H9 (cell line): ENCODE measurements around the gene GLRA3. TPM values are rescaled to one million over a fixed set of nuclear protein-coding genes. Genes with fewer than 3 reads are reported as not detected.
"Not testable (repeated sequence)": the region's sequence is repeated elsewhere in the genome, so short reads cannot be mapped to it uniquely, and the experiment has no call there.

Source experiments
- DNase-seq: peaks from one replicate; pipeline ENCODE4 v3.0.0-alpha.2; 2017
- H2AFZ ChIP-seq: one replicate; pipeline ENCODE4 v1.6.1; 2013; ENCODE audit warnings: mild to moderate bottlenecking, low read length, control low read depth, moderate library complexity
- H2AK5ac ChIP-seq: 2 replicates; pipeline ENCODE4 v1.6.1; 2013; ENCODE audit warnings: low read length, control low read depth, mixed read lengths; ENCODE audit not compliant: insufficient read length
- H2BK120ac ChIP-seq: one replicate; pipeline ENCODE4 v1.6.1; 2013; ENCODE audit warnings: low read depth, mild to moderate bottlenecking, low read length, control low read depth, inconsistent platforms; ENCODE audit not compliant: poor library complexity, severe bottlenecking
- H2BK12ac ChIP-seq: 2 replicates; pipeline ENCODE4 v1.6.1; 2013; ENCODE audit warnings: low read length, control low read depth, mixed read lengths, low read depth; ENCODE audit not compliant: insufficient read length
- H2BK15ac ChIP-seq: 2 replicates; pipeline ENCODE4 v1.6.1; 2013; ENCODE audit warnings: low read depth, low read length, control low read depth
- H2BK20ac ChIP-seq: one replicate; pipeline ENCODE4 v1.6.1; 2013; ENCODE audit warnings: low read depth, mild to moderate bottlenecking, low read length, control low read depth, inconsistent platforms; ENCODE audit not compliant: poor library complexity, severe bottlenecking
- H2BK5ac ChIP-seq: 2 replicates; pipeline ENCODE4 v1.6.1; 2013; ENCODE audit warnings: low read length, control low read depth, mixed read lengths; ENCODE audit not compliant: insufficient read length
- H3K14ac ChIP-seq: 2 replicates; pipeline ENCODE4 v1.6.1; 2013; ENCODE audit warnings: low read length, control low read depth; ENCODE audit not compliant: insufficient read depth
- H3K18ac ChIP-seq: 2 replicates; pipeline ENCODE4 v1.6.1; 2013; ENCODE audit warnings: low read depth, mild to moderate bottlenecking, mixed read lengths, low read length, control low read depth; ENCODE audit not compliant: insufficient read length
- H3K23ac ChIP-seq: 2 replicates; pipeline ENCODE4 v1.6.1; 2013; ENCODE audit warnings: low read length, control low read depth, mixed read lengths, low read depth; ENCODE audit not compliant: insufficient read length
- H3K23me2 ChIP-seq: 2 replicates; pipeline ENCODE4 v1.6.1; 2013; ENCODE audit warnings: low read depth, mild to moderate bottlenecking, mixed read lengths, low read length, control low read depth; ENCODE audit not compliant: insufficient read length, poor library complexity, severe bottlenecking
- H3K27ac ChIP-seq: 2 replicates; pipeline ENCODE4 v1.5.1; 2013; ENCODE audit warnings: low read length, control low read depth, mixed read lengths, low read depth; ENCODE audit not compliant: insufficient read length
- H3K27me3 ChIP-seq: 2 replicates; pipeline ENCODE4 v1.6.1; 2013; ENCODE audit warnings: low read length, control low read depth, inconsistent platforms; ENCODE audit not compliant: insufficient read depth
- H3K4ac ChIP-seq: 2 replicates; pipeline ENCODE4 v1.6.1; 2013; ENCODE audit warnings: low read depth, mild to moderate bottlenecking, control low read depth, inconsistent platforms, low read length, moderate library complexity
- H3K4me1 ChIP-seq: 2 replicates; pipeline ENCODE4 v1.6.1; 2013; ENCODE audit warnings: low read length, control low read depth, inconsistent platforms; ENCODE audit not compliant: insufficient read depth
- H3K4me2 ChIP-seq: 2 replicates; pipeline ENCODE4 v1.6.1; 2013; ENCODE audit warnings: low read length, control low read depth, mixed read lengths; ENCODE audit not compliant: insufficient read length, insufficient read depth
- H3K56ac ChIP-seq: 2 replicates; pipeline ENCODE4 v1.6.1; 2013; ENCODE audit warnings: low read depth, mild to moderate bottlenecking, mixed read lengths, low read length, control low read depth; ENCODE audit not compliant: insufficient read length
- H3K79me1 ChIP-seq: 2 replicates; pipeline ENCODE4 v1.6.1; 2013; ENCODE audit warnings: low read depth, mild to moderate bottlenecking, moderate library complexity, low read length, control low read depth, inconsistent platforms; ENCODE audit not compliant: insufficient read depth, poor library complexity, severe bottlenecking
- H3K79me2 ChIP-seq: 2 replicates; pipeline ENCODE4 v1.6.1; 2013; ENCODE audit warnings: low read length, control low read depth, inconsistent platforms; ENCODE audit not compliant: insufficient read depth
- H3K9ac ChIP-seq: 2 replicates; pipeline ENCODE4 v1.6.1; 2013; ENCODE audit warnings: low read length, control low read depth, mixed read lengths; ENCODE audit not compliant: insufficient read length; ENCODE audit errors: extremely low read depth
- H3K9me3 ChIP-seq: one replicate; pipeline ENCODE4 v1.6.1; 2013; ENCODE audit warnings: low read depth, low read length, inconsistent platforms; ENCODE audit not compliant: control insufficient read depth
- H3T11ph ChIP-seq: one replicate; pipeline ENCODE4 v1.6.1; 2013; ENCODE audit warnings: mild to moderate bottlenecking, low read length, control low read depth, inconsistent platforms
- H4K20me1 ChIP-seq: one replicate; pipeline ENCODE4 v1.6.1; 2013; ENCODE audit not compliant: control insufficient read depth, insufficient read length, insufficient read depth
- H4K5ac ChIP-seq: 2 replicates; pipeline ENCODE4 v1.6.1; 2013; ENCODE audit warnings: low read depth, mild to moderate bottlenecking, mixed read lengths, low read length, control low read depth; ENCODE audit not compliant: insufficient read length
- H4K8ac ChIP-seq: replicated peaks from 2 replicates; pipeline ENCODE4 v1.6.1; 2013; ENCODE audit warnings: low read length, control low read depth, mixed read lengths, low read depth; ENCODE audit not compliant: insufficient read length
- H4K91ac ChIP-seq: 2 replicates; pipeline ENCODE4 v1.6.1; 2013; ENCODE audit warnings: low read depth, mild to moderate bottlenecking, moderate library complexity, mixed read lengths, low read length, control low read depth; ENCODE audit not compliant: insufficient read length
- H3K27ac Mint-ChIP-seq, 3 experiments: 2 replicates in 2 of 3; 3 replicates in 1 of 3; pipeline ENCODE4 v1.8.0; 2020 to 2021; ENCODE audit warnings: mixed read lengths in 3 of 3, mild to moderate bottlenecking in 1 of 3, moderate library complexity in 1 of 3
- H3K27me3 Mint-ChIP-seq: 2 replicates; pipeline ENCODE4 v1.8.0; 2021; ENCODE audit warnings: low read depth, mild to moderate bottlenecking, moderate library complexity, mixed read lengths
- H3K36me3 Mint-ChIP-seq, 3 experiments: 2 replicates in 2 of 3; 3 replicates in 1 of 3; pipeline ENCODE4 v1.8.0; 2020 to 2021; ENCODE audit warnings: low read depth in 3 of 3, mixed read lengths in 3 of 3; ENCODE audit not compliant: insufficient read depth in 1 of 3
- H3K4me1 Mint-ChIP-seq, 2 experiments: 2 replicates each; pipeline ENCODE4 v1.8.0; 2020; ENCODE audit warnings: mixed read lengths in 2 of 2
- H3K4me3 Mint-ChIP-seq, 2 experiments: 2 replicates in 1 of 2; 3 replicates in 1 of 2; pipeline ENCODE4 v1.8.0; 2020 to 2021; ENCODE audit warnings: mild to moderate bottlenecking in 2 of 2, mixed read lengths in 2 of 2, moderate library complexity in 1 of 2
- H3K9me3 Mint-ChIP-seq, 2 experiments: 2 replicates in 1 of 2; 3 replicates in 1 of 2; pipeline ENCODE4 v1.8.0; 2020; ENCODE audit warnings: mild to moderate bottlenecking in 2 of 2, mixed read lengths in 2 of 2, moderate library complexity in 1 of 2
- CTCF ChIP-seq: fragments of 200-600 bp; sonication (generic); conservative IDR thresholded peaks from 3 replicates; pipeline ENCODE4 v1.8.0; 2021; ENCODE audit warnings: antibody characterized with exemption, mild to moderate bottlenecking
- WGBS: extraction: QIAGEN DNeasy Blood & Tissue Kit; methylation state at CpG from one replicate; pipeline ENCODE4 v1.1.7; 2013; ENCODE audit warnings: missing lambda C conversion rate, low lambda C conversion rate, mixed read lengths; ENCODE audit not compliant: insufficient read length; ENCODE audit errors: extremely low coverage; 5-methylcytosine and 5-hydroxymethylcytosine counted together
- total RNA-seq: library from RNA; stranded (reverse); gene quantifications from 2 replicates; pipeline ENCODE4 v1.2.1, GENCODE V29; 2021

GLRA3 gene
- total RNA-seq, 1 experiment from 2014 or later, result 0.09 TPM

GRCh38 chr4:174696657-174697056 is 132.4 kb downstream of the GLRA3 start:
- no peaks in the 10 kb centered on the region for H4K20me1 ChIP-seq
- H2BK12ac ChIP-seq, result no peak overlapping the region
- Mint-ChIP-seq H3K36me3 (no peaks in the 10 kb centered on the region), H3K27ac (no peak overlapping the region), H3K4me1 (no peaks in the 10 kb centered on the region), H3K9me3 (peaks cover 0 to 2% of the 10 kb centered on the region in 2 experiments; a peak in 3 of 5 replicates), H3K27me3 (no peaks in the 10 kb centered on the region), H3K4me3 (no peak overlapping the region)
- H3K4me2 ChIP-seq, result no peak overlapping the region
- no peak overlapping the region for H2BK15ac ChIP-seq
- no peak overlapping the region for H3K14ac ChIP-seq
- no peak overlapping the region for H4K8ac ChIP-seq
- H2BK20ac ChIP-seq, result no peak overlapping the region
- no peak overlapping the region for H4K91ac ChIP-seq
- no peak for DNase-seq
- no peaks in the 10 kb centered on the region for H3K27me3 ChIP-seq
- H2AK5ac ChIP-seq, result no peak overlapping the region
- no peak overlapping the region for H3T11ph ChIP-seq
- no peak overlapping the region for H3K27ac ChIP-seq
- no peaks in the 10 kb centered on the region for H3K23me2 ChIP-seq
- H2AFZ ChIP-seq, result no peak overlapping the region
- H3K23ac ChIP-seq, result no peak overlapping the region
- no peaks in the 10 kb centered on the region for H3K9me3 ChIP-seq
- no peaks in the 10 kb centered on the region for H3K79me2 ChIP-seq
- H3K4me1 ChIP-seq, result no peaks in the 10 kb centered on the region
- no peaks in the 10 kb centered on the region for H3K79me1 ChIP-seq
- no peak for TF ChIP-seq CTCF
- no peak overlapping the region for H2BK5ac ChIP-seq
- H4K5ac ChIP-seq, result no peak overlapping the region
- H3K18ac ChIP-seq, result no peak overlapping the region
- H2BK120ac ChIP-seq, result no peak overlapping the region
- H3K4ac ChIP-seq, result no peak overlapping the region
- H3K56ac ChIP-seq, result no peak overlapping the region
- H3K9ac ChIP-seq, result no peak overlapping the region

GRCh38 chr4:174691876-174692275 is 137.2 kb downstream of the GLRA3 start:
- not testable (repeated sequence) for H3K27me3 Mint-ChIP-seq, H4K5ac ChIP-seq, H3K4me1 Mint-ChIP-seq, H3K56ac ChIP-seq, H4K8ac ChIP-seq, H3K27ac Mint-ChIP-seq, H3K79me2 ChIP-seq, H3K9ac ChIP-seq, H3K9me3 ChIP-seq, H2BK120ac ChIP-seq, H3K23ac ChIP-seq, H3K4ac ChIP-seq, DNase-seq, H2BK15ac ChIP-seq, H3K27me3 ChIP-seq, H2BK20ac ChIP-seq, H2AK5ac ChIP-seq, H3K23me2 ChIP-seq, H2BK5ac ChIP-seq, H4K91ac ChIP-seq, H2AFZ ChIP-seq, H2BK12ac ChIP-seq, H3T11ph ChIP-seq, H3K14ac ChIP-seq, H3K4me2 ChIP-seq, H3K79me1 ChIP-seq, H4K20me1 ChIP-seq, H3K18ac ChIP-seq, H3K4me3 Mint-ChIP-seq, H3K4me1 ChIP-seq, H3K27ac ChIP-seq
- peaks cover 18 to 21% of the 10 kb centered on the region in 2 experiments for H3K9me3 Mint-ChIP-seq
- no CpG with 5 or more reads among the region's 24 CpGs for WGBS
- peaks cover 8 to 12% (median 11%) of the 10 kb centered on the region in 3 experiments for H3K36me3 Mint-ChIP-seq
